ENCODE results near the gene TRH. TPM values are rescaled to one million over a fixed set of nuclear protein-coding genes. Genes with fewer than 3 reads are reported as not detected.

Gene TRH
- total RNA-seq, 1 experiment from 2014 or later: 0.22 TPM

- TF ChIP-seq ZNF219 (CRISPR knock-in tag; IDR thresholded peaks at IDR 0.05; ENCODE audit: borderline replicate concordance): no peak
- TF ChIP-seq ZNF423 (CRISPR knock-in tag; IDR thresholded peaks at IDR 0.05): no peak
- TF ChIP-seq TCF7 (CRISPR knock-in tag; IDR thresholded peaks at IDR 0.05; ENCODE audit: low read depth): no peak
- TF ChIP-seq CBFB (CRISPR knock-in tag; IDR thresholded peaks at IDR 0.05; ENCODE audit: low read depth): no peak
- TF ChIP-seq ETV6 (CRISPR knock-in tag; IDR thresholded peaks at IDR 0.05): no peak
- TF ChIP-seq FOXK1 (CRISPR knock-in tag; IDR thresholded peaks at IDR 0.05): no peak
- TF ChIP-seq TEAD1 (CRISPR knock-in tag; IDR thresholded peaks at IDR 0.05): no peak
- TF ChIP-seq NFE2L1 (CRISPR knock-in tag; IDR thresholded peaks at IDR 0.05): no peak
- TF ChIP-seq PRDM15 (CRISPR knock-in tag; IDR thresholded peaks at IDR 0.05): no peak
- no peak for TF ChIP-seq ZMAT4 (CRISPR knock-in tag; IDR thresholded peaks at IDR 0.05)
- TF ChIP-seq E2F4 (CRISPR knock-in tag; IDR thresholded peaks at IDR 0.05; ENCODE audit: borderline replicate concordance, low read depth): no peak
- TF ChIP-seq SOX15 (CRISPR knock-in tag; IDR thresholded peaks at IDR 0.05): no peak
- no peak for TF ChIP-seq IRF1 (CRISPR knock-in tag; IDR thresholded peaks at IDR 0.05)
- no peak for TF ChIP-seq CREM (CRISPR knock-in tag; IDR thresholded peaks at IDR 0.05)
- TF ChIP-seq NFATC4 (CRISPR knock-in tag; IDR thresholded peaks at IDR 0.05): no peak
- TF ChIP-seq ATF6 (CRISPR knock-in tag; IDR thresholded peaks at IDR 0.05): no peak
- TF ChIP-seq ZSCAN18 (CRISPR knock-in tag; IDR thresholded peaks at IDR 0.05): no peak
- TF ChIP-seq ZNF232 (CRISPR knock-in tag; IDR thresholded peaks at IDR 0.05): no peak
- no peak for TF ChIP-seq AFF4 (CRISPR knock-in tag; IDR thresholded peaks at IDR 0.05; ENCODE audit: borderline replicate concordance)
- no peak for TF ChIP-seq ELF4 (CRISPR knock-in tag; IDR thresholded peaks at IDR 0.05; ENCODE audit: low read depth)
These were observed 24.0 kb upstream of the TRH start for GRCh38 chr3:129950318-129951046.

More at GRCh38 chr3:129950318-129951046, 24.0 kb upstream of the TRH start:
- Mint-ChIP-seq H3K36me3 (no peaks in the 10 kb centered on the region), H3K27me3 (ENCODE audit: low read depth) (peaks cover 19% of the 10 kb centered on the region), H3K4me3 (no peak overlapping the region), H3K27ac (no peak overlapping the region), H3K9me3 (peaks cover 7% of the 10 kb centered on the region; the same call in 1 of the 2 replicates), H3K4me1 (no peaks in the 10 kb centered on the region)
- no peak for ATAC-seq
- no peak for DNase-seq (ENCODE audit: low spot score)
- CTCF ChIA-PET: interaction anchor here (1.6 kb wide), 1 partner anchor 9 kb away, joined by 4 read pairs; no protein-coding TSS in a partner anchor
- POLR2A ChIA-PET: no interaction called here
